Uterus (tissue), 4 donors: ENCODE data around the gene ARFGEF2. TPM values are rescaled to one million over a fixed set of nuclear protein-coding genes. Genes with fewer than 3 reads are reported as not detected.

Source experiments
- DNase-seq, 2 donors: peaks; one replicate each; pipeline ENCODE4 v3.0.0-alpha.2; 2019 to 2020
- H3K27ac ChIP-seq, 2 donors: fragments of 200-600 bp; sonication (generic); 1 replicate in 1 of 2; 2 replicates in 1 of 2; pipeline ENCODE4 v1.5.1; 2016 to 2018
- H3K27me3 ChIP-seq, 2 donors: fragments of 200-600 bp; sonication (generic); one replicate each; pipeline ENCODE4 v1.5.1; 2018 to 2019; ENCODE audit warnings: control low read depth in 1 of 2
- H3K36me3 ChIP-seq, 2 donors: fragments of 200-600 bp; sonication (generic); one replicate each; pipeline ENCODE4 v1.5.1; 2019; ENCODE audit warnings: control low read depth in 1 of 2
- H3K4me1 ChIP-seq, 2 donors: fragments of 200-600 bp; sonication (generic); one replicate each; pipeline ENCODE4 v1.5.1; 2018 to 2019; ENCODE audit warnings: control low read depth in 1 of 2
- H3K4me3 ChIP-seq, 2 donors: fragments of 200-600 bp; sonication (generic); 1 replicate in 1 of 2; 2 replicates in 1 of 2; pipeline ENCODE4 v1.5.1; 2018 to 2019; ENCODE audit warnings: mild to moderate bottlenecking in 1 of 2
- H3K9me3 ChIP-seq, 2 donors: fragments of 200-600 bp; sonication (generic); one replicate each; pipeline ENCODE4 v1.5.1; 2019; ENCODE audit warnings: control low read depth in 1 of 2
- POLR2A ChIP-seq, 2 donors: fragments of 450-650 bp; IDR thresholded peaks; one replicate each; pipeline ENCODE4 v1.6.1; 2016; ENCODE audit warnings: antibody characterized with exemption in 2 of 2, mild to moderate bottlenecking in 1 of 2, moderate library complexity in 1 of 2
- intact Hi-C: fragments of 100-400 bp; cut with DNase I; formaldehyde crosslinking; loops from one replicate; pipeline ENCODE4 v1.15.1; 2023; ENCODE audit warnings: low total_unique reads
- total RNA-seq, 4 donors: library from RNA; depleted of rRNA in 3 of 4; stranded (reverse); fragments of >200 nt in 3 of 4; gene quantifications; one replicate each; pipeline versions ENCODE4 v1.1.0 to v1.2.4, GENCODE V29; 2014 to 2023
- TF ChIP-seq, protein P1 (sequence below), 4 experiments: fragments of 200-600 bp in 2 of 4; fragments of 450-650 bp in 2 of 4; sonication (generic) in 2 of 4; IDR thresholded peaks; one replicate each; pipeline ENCODE4 v1.5.1; 2016 to 2019; ENCODE audit warnings: antibody characterized with exemption in 4 of 4, mild to moderate bottlenecking in 2 of 4, moderate library complexity in 1 of 4
- donor health status: DM: yes; HTN: yes; CAD: no.

Gene ARFGEF2
- total RNA-seq, 4 donors from 2014 or later = 22.0 to 33.7 (median 27.0) TPM

DNA sequence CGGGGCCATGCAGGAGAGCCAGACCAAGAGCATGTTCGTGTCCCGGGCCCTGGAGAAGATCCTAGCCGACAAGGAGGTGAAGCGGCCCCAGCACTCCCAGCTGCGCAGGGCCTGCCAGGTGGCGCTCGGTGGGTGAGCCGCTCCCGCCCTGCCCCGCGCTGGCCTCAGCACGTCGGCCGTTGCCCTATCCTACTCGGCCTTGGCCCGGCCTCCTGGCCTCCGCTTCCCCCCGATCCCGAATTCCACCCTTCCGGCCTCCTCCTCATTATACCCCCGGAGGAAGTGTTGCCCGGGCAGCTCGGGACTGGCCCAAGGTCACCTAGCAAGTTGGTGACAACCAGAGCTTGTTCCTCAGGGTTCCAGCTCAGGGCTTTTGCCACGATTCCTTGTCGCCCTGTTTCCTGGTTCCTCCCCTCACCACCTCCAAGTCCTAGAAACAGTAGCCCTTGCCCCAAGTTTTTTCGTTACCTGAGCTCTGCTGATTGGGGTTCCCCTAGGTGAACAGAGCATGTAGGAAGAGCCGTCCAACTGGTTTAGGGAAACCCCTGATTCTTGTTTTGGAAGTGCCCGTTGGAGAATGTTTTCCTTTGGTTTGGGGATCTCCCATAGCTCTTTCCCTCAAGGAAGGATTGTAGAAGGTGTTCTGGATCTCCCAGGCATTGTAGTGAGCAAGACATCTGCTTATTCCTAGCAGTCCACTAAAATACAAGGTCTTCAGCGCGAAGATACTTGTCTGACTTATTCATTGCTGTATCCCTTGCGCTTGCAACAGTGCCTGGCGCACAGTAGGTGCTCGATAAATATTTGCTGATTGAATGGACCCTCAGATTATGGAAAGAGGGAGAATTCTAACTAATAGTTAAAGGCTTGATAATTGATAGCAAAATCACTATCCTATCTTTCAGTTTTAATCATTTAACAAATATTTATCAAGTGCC, 641 bp downstream of the ARFGEF2 start:
- peaks cover 0 to 9% of the 10 kb centered on the region in 2 donors for H3K4me1 ChIP-seq
- intact Hi-C loops = no loop called here

DNA sequence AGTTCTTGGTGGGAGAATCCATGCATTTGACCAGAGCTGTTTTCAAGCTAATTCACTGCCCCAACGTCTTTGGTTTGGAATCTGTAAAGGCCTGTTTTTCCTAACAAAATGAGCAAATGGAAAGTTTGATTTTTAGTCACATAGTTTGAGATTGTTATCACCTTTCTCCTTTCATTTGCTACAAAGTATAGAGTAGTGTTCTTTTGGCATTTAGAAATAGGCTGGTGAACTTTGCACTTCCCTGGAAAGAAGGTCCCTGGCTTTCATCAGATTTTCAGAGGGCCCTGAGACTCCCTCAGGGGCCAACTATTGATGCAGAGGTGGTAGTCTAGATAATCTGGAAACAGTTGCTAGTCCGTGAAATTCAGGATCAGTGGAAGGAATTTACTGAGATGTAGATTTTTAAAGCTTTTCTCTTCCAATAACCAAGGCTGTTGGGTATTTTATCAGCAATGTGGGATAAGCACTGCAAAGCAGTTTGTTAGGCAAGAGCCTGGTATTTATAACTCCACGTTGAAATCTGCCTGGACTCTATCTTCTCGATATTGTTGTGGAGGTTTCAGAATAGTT, 1.7 kb downstream of the ARFGEF2 start:
- Histone ChIP-seq H3K4me1 (peaks cover 0 to 9% of the 10 kb centered on the region in 2 donors), H3K9me3 (no peaks in the 10 kb centered on the region), H3K27me3 (no peaks in the 10 kb centered on the region), H3K4me3 (no peak overlapping the region), H3K27ac (peak overlapping the region in 1 of 2 donors; percentile 32), H3K36me3 (no peaks in the 10 kb centered on the region)
- intact Hi-C loops = no loop called here
- TF ChIP-seq POLR2A (IDR thresholded peaks at IDR 0.05) = no peak
- TF ChIP-seq, protein P1, sequence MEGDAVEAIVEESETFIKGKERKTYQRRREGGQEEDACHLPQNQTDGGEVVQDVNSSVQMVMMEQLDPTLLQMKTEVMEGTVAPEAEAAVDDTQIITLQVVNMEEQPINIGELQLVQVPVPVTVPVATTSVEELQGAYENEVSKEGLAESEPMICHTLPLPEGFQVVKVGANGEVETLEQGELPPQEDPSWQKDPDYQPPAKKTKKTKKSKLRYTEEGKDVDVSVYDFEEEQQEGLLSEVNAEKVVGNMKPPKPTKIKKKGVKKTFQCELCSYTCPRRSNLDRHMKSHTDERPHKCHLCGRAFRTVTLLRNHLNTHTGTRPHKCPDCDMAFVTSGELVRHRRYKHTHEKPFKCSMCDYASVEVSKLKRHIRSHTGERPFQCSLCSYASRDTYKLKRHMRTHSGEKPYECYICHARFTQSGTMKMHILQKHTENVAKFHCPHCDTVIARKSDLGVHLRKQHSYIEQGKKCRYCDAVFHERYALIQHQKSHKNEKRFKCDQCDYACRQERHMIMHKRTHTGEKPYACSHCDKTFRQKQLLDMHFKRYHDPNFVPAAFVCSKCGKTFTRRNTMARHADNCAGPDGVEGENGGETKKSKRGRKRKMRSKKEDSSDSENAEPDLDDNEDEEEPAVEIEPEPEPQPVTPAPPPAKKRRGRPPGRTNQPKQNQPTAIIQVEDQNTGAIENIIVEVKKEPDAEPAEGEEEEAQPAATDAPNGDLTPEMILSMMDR (IDR thresholded peaks at IDR 0.05) = no peak
- no peak for DNase-seq

More for the DNA sequence above, 641 bp downstream of the ARFGEF2 start:
- no peak for DNase-seq
- no peaks in the 10 kb centered on the region for H3K27me3 ChIP-seq
- peak overlapping the region; percentile 92 to 97 for H3K4me3 ChIP-seq
- peak overlapping the region; percentile 91 to 97 for H3K27ac ChIP-seq
- no peaks in the 10 kb centered on the region for H3K9me3 ChIP-seq
- no peak for TF ChIP-seq POLR2A (IDR thresholded peaks at IDR 0.05)
- TF ChIP-seq, protein P1 (IDR thresholded peaks at IDR 0.05) = no peak
- no peaks in the 10 kb centered on the region for H3K36me3 ChIP-seq

DNA sequence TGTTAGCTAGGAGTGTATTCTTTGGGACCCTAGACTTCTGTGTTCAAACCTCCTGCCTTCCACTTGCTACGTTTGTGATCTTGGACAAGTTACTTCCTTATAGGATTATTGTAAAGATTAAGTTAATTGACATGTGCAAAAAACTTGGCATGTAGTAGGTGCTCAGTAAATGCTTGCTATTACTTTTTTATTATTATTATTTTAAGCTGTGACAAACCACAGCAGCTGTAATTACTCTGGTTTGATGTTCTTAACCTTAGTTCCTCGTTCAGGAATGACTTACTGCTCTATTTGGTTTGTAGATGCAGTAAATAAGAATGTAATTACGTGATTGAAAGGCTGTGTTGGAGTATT, 3.2 kb downstream of the ARFGEF2 start:
- intact Hi-C loops = no loop called here
- H3K9me3 ChIP-seq = no peaks in the 10 kb centered on the region
- no peak overlapping the region for H3K4me3 ChIP-seq
- no peaks in the 10 kb centered on the region for H3K27me3 ChIP-seq
- no peak overlapping the region for H3K27ac ChIP-seq
- no peak for TF ChIP-seq POLR2A (IDR thresholded peaks at IDR 0.05)
- TF ChIP-seq, protein P1 (IDR thresholded peaks at IDR 0.05) = no peak
- H3K4me1 ChIP-seq = peaks cover 1 to 9% of the 10 kb centered on the region in 2 donors
- DNase-seq = no peak
- no peaks in the 10 kb centered on the region for H3K36me3 ChIP-seq

DNA sequence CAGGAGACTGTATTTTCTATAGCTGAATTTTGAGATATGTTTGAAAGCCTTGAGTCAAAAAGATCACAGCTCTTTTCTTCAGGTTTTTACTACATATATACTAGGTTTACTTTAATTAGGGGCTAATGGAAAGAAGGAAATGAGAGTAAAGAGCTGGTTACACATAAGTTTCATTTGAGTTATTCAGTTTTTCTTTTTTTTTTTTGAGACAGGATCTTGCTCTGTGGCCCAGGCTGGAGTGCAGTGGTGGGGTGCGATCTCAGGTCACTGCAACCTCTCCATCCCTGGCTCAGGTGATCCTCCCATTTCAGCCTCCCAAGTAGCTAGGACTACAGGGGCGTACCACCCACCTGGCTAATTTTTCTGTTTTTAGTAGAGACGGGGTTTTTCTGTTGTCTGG, 4.8 kb downstream of the ARFGEF2 start:
- intact Hi-C loops = no loop called here
- DNase-seq = no peak
- H3K4me3 ChIP-seq = no peak overlapping the region
- H3K27ac ChIP-seq = peak overlapping the region in 1 of 2 donors; percentile 36
- H3K27me3 ChIP-seq = no peaks in the 10 kb centered on the region
- no peak for TF ChIP-seq POLR2A (IDR thresholded peaks at IDR 0.05)
- TF ChIP-seq, protein P1 (IDR thresholded peaks at IDR 0.05) = no peak
- no peaks in the 10 kb centered on the region for H3K9me3 ChIP-seq
- no peaks in the 10 kb centered on the region for H3K36me3 ChIP-seq
- H3K4me1 ChIP-seq = peaks cover 6 to 9% of the 10 kb centered on the region in 2 donors

DNA sequence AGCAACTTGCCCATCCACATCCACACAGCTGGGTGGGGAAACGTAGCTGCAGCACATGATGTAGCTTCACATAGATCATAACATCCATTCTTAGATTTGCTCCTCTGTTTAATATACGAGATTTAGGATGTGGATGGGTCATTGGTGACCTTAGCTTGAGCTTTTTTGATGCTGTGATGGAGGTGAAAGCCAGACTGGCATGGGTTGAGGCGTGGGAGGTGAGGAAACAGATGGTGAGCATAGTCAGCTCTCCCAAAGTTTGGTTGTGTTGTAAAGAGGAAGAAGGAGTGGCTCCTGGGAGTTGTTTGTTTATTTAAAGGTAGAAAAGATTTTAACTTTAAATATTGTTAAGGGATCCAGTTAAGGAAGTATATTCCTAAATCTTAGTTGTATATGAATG, 5.3 kb downstream of the ARFGEF2 start:
- Histone ChIP-seq H3K4me3 (no peak overlapping the region), H3K9me3 (no peaks in the 10 kb centered on the region), H3K27me3 (no peaks in the 10 kb centered on the region), H3K27ac (peak overlapping the region in 1 of 2 donors; percentile 36), H3K4me1 (peaks cover 6 to 9% of the 10 kb centered on the region in 2 donors), H3K36me3 (no peaks in the 10 kb centered on the region)
- DNase-seq = no peak
- no peak for TF ChIP-seq POLR2A (IDR thresholded peaks at IDR 0.05)
- TF ChIP-seq, protein P1 (IDR thresholded peaks at IDR 0.05) = no peak
- intact Hi-C loops = no loop called here
